ENCODE data around the gene OR6N1. TPM values are rescaled to one million over a fixed set of nuclear protein-coding genes. Genes with fewer than 3 reads are reported as not detected.

Gene OR6N1
- total and polyA plus RNA-seq, 2 of the 4 experiments (the other 2 are of a cell fraction) = not detected

DNA sequence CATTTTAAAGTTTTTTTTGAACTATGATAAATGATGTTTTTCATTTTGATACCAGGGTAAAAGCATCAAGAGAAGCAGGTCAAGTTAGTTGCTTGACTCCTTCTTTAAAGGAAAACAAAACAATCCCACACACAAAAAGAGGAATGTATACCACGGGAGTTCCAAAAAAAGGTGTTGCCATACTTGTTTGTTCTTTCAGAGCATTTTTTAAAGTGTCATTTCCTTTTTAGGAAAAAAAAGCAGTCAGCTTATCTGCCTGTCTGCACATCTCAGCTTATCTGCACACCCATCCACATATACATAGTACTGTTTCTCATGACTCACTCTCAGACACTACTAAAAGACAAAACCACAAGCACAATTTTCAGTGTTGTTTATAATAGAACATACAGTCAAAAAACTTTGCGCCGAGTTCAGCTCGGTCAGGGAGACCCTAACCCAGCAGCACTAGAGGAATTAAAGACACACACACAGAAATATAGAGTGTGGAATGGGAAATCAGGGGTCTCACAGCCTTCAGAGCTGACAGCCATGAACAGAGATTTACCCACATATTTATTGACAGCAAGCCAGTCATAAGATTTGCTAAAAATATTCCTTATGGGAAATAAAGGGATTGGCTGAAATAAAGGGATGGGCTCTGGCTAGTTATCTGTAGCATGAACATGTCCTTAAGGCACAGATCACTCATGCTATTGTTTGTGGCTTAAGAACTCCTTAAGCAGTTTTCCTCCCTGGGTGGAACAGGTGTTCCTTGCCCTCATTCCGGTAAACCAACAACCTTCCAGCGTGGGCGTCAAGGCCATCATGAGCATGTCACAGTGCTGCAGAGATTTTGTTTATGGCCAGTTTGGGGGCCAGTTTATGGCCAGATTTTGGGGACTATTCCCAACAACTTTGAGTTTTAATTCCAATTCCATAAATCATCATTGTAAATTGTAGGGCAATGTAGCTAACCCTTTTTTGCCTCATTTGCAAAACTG, 47.8 kb upstream of the OR6N1 start:
- Histone ChIP-seq H3K9me3 (ENCODE audit: control insufficient read depth, insufficient read depth, low read length) (no peaks in the 10 kb centered on the region), H3K4ac (ENCODE audit: low read depth, low read length) (no peak overlapping the region), H2BK120ac (ENCODE audit: low read depth, low read length) (no peak overlapping the region), H3K23ac (ENCODE audit: low read depth, low read length) (no peak overlapping the region), H3K56ac (ENCODE audit: extremely low read depth, insufficient read depth, low read length) (no peak overlapping the region), H4K91ac (ENCODE audit: insufficient read depth, low read depth, low read length) (no peak overlapping the region), H3K4me2 (ENCODE audit: low read depth, low read length) (no peak overlapping the region), H2AFZ (replicated peaks; ENCODE audit: low read length, poor library complexity) (no peak overlapping the region), H4K8ac (ENCODE audit: low read depth in 2 of 2, low read length in 2 of 2) (no peak overlapping the region), H3K36me3 (ENCODE audit: control insufficient read depth, insufficient read depth, low read length) (no peaks in the 10 kb centered on the region), H2AK5ac (ENCODE audit: low read depth, low read length) (no peak overlapping the region), H4K5ac (ENCODE audit: low read depth, low read length) (no peak overlapping the region), H3K27me3 (ENCODE audit: control insufficient read depth, insufficient read depth, low read length) (no peaks in the 10 kb centered on the region), H2BK5ac (ENCODE audit: low read depth, low read length, poor library complexity, severe bottlenecking) (no peak overlapping the region), H3K27ac (ENCODE audit: insufficient read depth, low read length) (no peak overlapping the region), H2BK15ac (ENCODE audit: low read depth, low read length) (no peak overlapping the region), H3K9ac (ENCODE audit: low read depth, low read length) (no peak overlapping the region), H2AK9ac (replicated peaks; ENCODE audit: low read depth, low read length, poor library complexity) (no peak overlapping the region), H4K20me1 (ENCODE audit: insufficient read depth, low read length) (no peaks in the 10 kb centered on the region), H3K9me1 (ENCODE audit: insufficient read depth, low read length) (no peaks in the 10 kb centered on the region), H3K4me3 (ENCODE audit: insufficient read depth, low read depth, low read length) (no peak overlapping the region), H3K14ac (replicated peaks; ENCODE audit: low read depth, low read length) (no peak overlapping the region), H3K79me1 (ENCODE audit: low read depth in 1 of 2, low read length in 2 of 2) (no peaks in the 10 kb centered on the region), H3K18ac (ENCODE audit: low read depth, low read length) (no peak overlapping the region), H2BK20ac (ENCODE audit: low read depth, low read length) (no peak overlapping the region), H3K4me1 (ENCODE audit: control insufficient read depth, insufficient read depth, low read length) (no peaks in the 10 kb centered on the region)
- POLR2A ChIA-PET (ENCODE audit: unreplicated experiment) = no interaction called here
- intact Hi-C loops (cut with micrococcal nuclease) = no loop called here
- ATAC-seq (ENCODE audit: low read depth) (no peak), DNase-seq (no peak)
- dilution Hi-C loops (cut with HindIII; ENCODE audit: low sequenced_read_pairs, unreplicated experiment) = no loop called here
- in situ Hi-C loops (cut with MboI; ENCODE audit: low sequenced_read_pairs) = no loop called here
- CTCF ChIA-PET = no interaction called here
- TF ChIP-seq POLR2A (IDR thresholded peaks at IDR 0.05; ENCODE audit: low read depth, low read length) = no peak
- no peak for TF ChIP-seq MAZ (IDR thresholded peaks at IDR 0.05; ENCODE audit: borderline replicate concordance, low read depth, low read length)
- no peak for TF ChIP-seq SMC3 (IDR thresholded peaks at IDR 0.05; ENCODE audit: low read depth, low read length)
- no peak for TF ChIP-seq ELK1 (IDR thresholded peaks at IDR 0.05; ENCODE audit: borderline replicate concordance, low read depth, low read length)
- TF ChIP-seq NFE2L2 (IDR thresholded peaks at IDR 0.05; ENCODE audit: low read depth, low read length) = no peak
- TF ChIP-seq CTCF (conservative IDR thresholded peaks at IDR 0.05; ENCODE audit: low read depth, low read length) = no peak
- TF ChIP-seq FOS (IDR thresholded peaks at IDR 0.05; ENCODE audit: low read depth, low read length) = no peak
- no peak for TF ChIP-seq BHLHE40 (IDR thresholded peaks at IDR 0.05; ENCODE audit: low read depth, low read length)
- no peak for TF ChIP-seq CEBPB (IDR thresholded peaks at IDR 0.05; ENCODE audit: low read depth, low read length)
- no peak for TF ChIP-seq CHD1 (IDR thresholded peaks at IDR 0.05; ENCODE audit: low read depth, low read length)
- TF ChIP-seq, protein P1, sequence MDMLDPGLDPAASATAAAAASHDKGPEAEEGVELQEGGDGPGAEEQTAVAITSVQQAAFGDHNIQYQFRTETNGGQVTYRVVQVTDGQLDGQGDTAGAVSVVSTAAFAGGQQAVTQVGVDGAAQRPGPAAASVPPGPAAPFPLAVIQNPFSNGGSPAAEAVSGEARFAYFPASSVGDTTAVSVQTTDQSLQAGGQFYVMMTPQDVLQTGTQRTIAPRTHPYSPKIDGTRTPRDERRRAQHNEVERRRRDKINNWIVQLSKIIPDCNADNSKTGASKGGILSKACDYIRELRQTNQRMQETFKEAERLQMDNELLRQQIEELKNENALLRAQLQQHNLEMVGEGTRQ (IDR thresholded peaks at IDR 0.05; ENCODE audit: low read depth, low read length) = no peak
- TF ChIP-seq RAD21 (IDR thresholded peaks at IDR 0.05; ENCODE audit: low read length) = no peak
- TF ChIP-seq MAFK (IDR thresholded peaks at IDR 0.05; ENCODE audit: low read depth, low read length) = no peak
- no peak for TF ChIP-seq RCOR1 (IDR thresholded peaks at IDR 0.05; ENCODE audit: insufficient replicate concordance, low read length)
- no peak for TF ChIP-seq RFX5 (IDR thresholded peaks at IDR 0.05; ENCODE audit: low read depth, low read length)
- no TSS peak for BruUV-seq (replicated peaks)
- WGBS, 2 experiments (ENCODE audit: extremely low coverage in 2 of 2, insufficient read length in 1 of 2) = no CpG with 5 or more reads among the region's 7 CpGs
